ENCODE data around the gene PSORS1C2.
"Not testable (repeated sequence)": the region's sequence is repeated elsewhere in the genome, so short reads cannot be mapped to it uniquely, and the experiment has no call there.

The PSORS1C2 gene

GRCh38 chr6:31138982-31139381 lies at the start of gene PSORS1C2:
TSS of gene PSORS1C2 (minus strand) at chr6:31139066. CDS start at chr6:31139026, 40 bp downstream.
- no peak for DNase-seq

- DNase-seq: no peak
Observed at GRCh38 chr6:31187780-31188194, 48.9 kb upstream of the PSORS1C2 start.

- no peak for DNase-seq
Observed at GRCh38 chr6:31186052-31186734, 47.3 kb upstream of the PSORS1C2 start.

GRCh38 chr6:31185695-31186051 lies 46.8 kb upstream of the PSORS1C2 start:
- not testable (repeated sequence) for DNase-seq

- DNase-seq: not testable (repeated sequence)
Observed at GRCh38 chr6:31183859-31184258, 45.0 kb upstream of the PSORS1C2 start.

- DNase-seq: not testable (repeated sequence)
Observed at GRCh38 chr6:31183287-31183686, 44.4 kb upstream of the PSORS1C2 start.

- DNase-seq: no peak
Observed at GRCh38 chr6:31180500-31180899, 41.6 kb upstream of the PSORS1C2 start.

GRCh38 chr6:31179896-31180295 lies 41.0 kb upstream of the PSORS1C2 start:
- DNase-seq: no peak

GRCh38 chr6:31179042-31179386 lies 40.1 kb upstream of the PSORS1C2 start:
- DNase-seq: no peak

- no peak for DNase-seq
Observed at GRCh38 chr6:31178143-31179041, 39.5 kb upstream of the PSORS1C2 start.

GRCh38 chr6:31175971-31176370 lies 37.1 kb upstream of the PSORS1C2 start:
- DNase-seq: no peak

GRCh38 chr6:31174378-31174777 lies 35.5 kb upstream of the PSORS1C2 start:
- DNase-seq: no peak

- DNase-seq: no peak
Observed at GRCh38 chr6:31173406-31173805, 34.5 kb upstream of the PSORS1C2 start.

GRCh38 chr6:31172973-31173384 lies 34.1 kb upstream of the PSORS1C2 start:
- no peak for DNase-seq

GRCh38 chr6:31171931-31172905 lies 33.4 kb upstream of the PSORS1C2 start:
- no peak for DNase-seq

- DNase-seq: no peak
Observed at GRCh38 chr6:31170987-31171671, 32.3 kb upstream of the PSORS1C2 start.

GRCh38 chr6:31170600-31170881 lies 31.7 kb upstream of the PSORS1C2 start, which contains the start of gene POU5F1:
TSS of gene POU5F1 (minus strand) at chr6:31170682. CDS start at chr6:31170620, 62 bp downstream.
- DNase-seq: no peak

GRCh38 chr6:31169858-31170599 lies 31.2 kb upstream of the PSORS1C2 start:
- DNase-seq: not testable (repeated sequence)

GRCh38 chr6:31169123-31169857 lies 30.4 kb upstream of the PSORS1C2 start:
- no peak for DNase-seq

GRCh38 chr6:31168606-31169005 lies 29.7 kb upstream of the PSORS1C2 start:
- no peak for DNase-seq

- no peak for DNase-seq
Observed at GRCh38 chr6:31165986-31166385, 27.1 kb upstream of the PSORS1C2 start.

Measured in SHP77 (cell line).